Measurements from ENCODE around the gene MOCS1. TPM values are rescaled to one million over a fixed set of nuclear protein-coding genes. Genes with fewer than 3 reads are reported as not detected.

The MOCS1 gene
- total RNA-seq (2022; extraction: Qiagen RNA extraction; ENCODE audit: low read depth): 1.3 to 2.0 TPM (median 1.7 TPM) in 5 replicates

DNA sequence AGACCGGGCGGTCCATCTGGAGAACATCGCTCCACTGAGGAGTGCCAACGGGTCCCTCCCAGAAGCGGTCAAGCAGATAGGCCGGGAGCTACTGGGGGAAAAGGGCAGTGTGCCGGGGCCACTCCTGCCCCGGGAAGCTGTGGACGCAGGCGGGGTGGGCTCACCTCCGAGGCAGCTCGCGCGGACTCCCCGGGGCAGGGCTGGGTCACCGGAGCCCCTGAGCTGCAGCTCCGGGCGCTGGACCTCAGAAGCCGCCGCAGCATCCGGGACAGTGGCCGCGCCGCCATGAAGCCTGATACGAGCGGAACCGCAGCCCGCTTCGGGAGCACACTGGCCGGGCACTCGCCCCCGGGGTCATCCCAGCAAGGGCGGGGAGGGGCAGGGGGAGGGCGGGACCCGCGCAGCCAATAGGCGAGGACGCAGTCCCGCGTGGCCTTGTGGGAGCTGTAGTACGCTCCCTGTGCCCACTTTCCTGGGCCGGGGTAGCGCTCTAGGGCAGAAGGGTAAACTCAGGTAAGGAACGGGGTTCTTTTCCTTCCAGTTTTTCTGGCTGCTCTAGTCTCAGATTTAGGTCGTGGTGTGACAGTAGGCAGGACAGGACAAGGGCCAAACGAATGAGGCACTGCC, at the start of gene MOCS1:
Gene MOCS1, minus strand, starts transcription at position 332 of the 627 bp plus-strand sequence. Its CDS starts 45 bp downstream, at position 287.

Other genes starting within 250 kb of the MOCS1 start
- 0.17 to 0.48 TPM (median 0.22 TPM) in 5 replicates for gene KIF6, start 209.1 kb downstream of the MOCS1 start, total RNA-seq (2022; extraction: Qiagen RNA extraction; ENCODE audit: low read depth)
- 0.01 to 0.06 TPM in 2 of 5 replicates, not detected in the others for gene DAAM2, start 142.1 kb downstream of the MOCS1 start, total RNA-seq (2022; extraction: Qiagen RNA extraction; ENCODE audit: low read depth)